Effector memory CD4-positive, alpha-beta T cell (primary cell): ENCODE results near the gene FSTL4.

Experiments used
- DNase-seq, 3 donors: peaks; one replicate each; pipeline ENCODE4 v3.0.0-alpha.2; 2020
- H3K27ac ChIP-seq: 2 replicates; pipeline ENCODE4 v1.7.0; 2013; ENCODE audit warnings: mild to moderate bottlenecking, low read length, moderate library complexity; ENCODE audit not compliant: insufficient read depth, poor library complexity, severe bottlenecking
- H3K27me3 ChIP-seq: replicated peaks from 2 replicates; pipeline ENCODE4 v1.7.0; 2013; ENCODE audit warnings: mild to moderate bottlenecking, low read length; ENCODE audit not compliant: insufficient read depth, control insufficient read depth, poor library complexity, severe bottlenecking
- H3K36me3 ChIP-seq: 2 replicates; pipeline ENCODE4 v1.7.0; 2013; ENCODE audit warnings: mild to moderate bottlenecking, low read length, moderate library complexity; ENCODE audit not compliant: control insufficient read depth, insufficient read depth
- H3K4me1 ChIP-seq: 2 replicates; pipeline ENCODE4 v1.7.0; 2013; ENCODE audit warnings: low read length, mild to moderate bottlenecking; ENCODE audit not compliant: control insufficient read depth, insufficient read depth, poor library complexity, severe bottlenecking
- H3K4me3 ChIP-seq: 2 replicates; pipeline ENCODE4 v1.7.0; 2013; ENCODE audit warnings: low read length, low read depth, mild to moderate bottlenecking; ENCODE audit not compliant: insufficient read depth, poor library complexity, severe bottlenecking
- H3K9me3 ChIP-seq: 2 replicates; pipeline ENCODE4 v1.7.0; 2013; ENCODE audit warnings: mild to moderate bottlenecking, low read length, moderate library complexity; ENCODE audit not compliant: control insufficient read depth

FSTL4 gene

GRCh38 chr5:133326361-133326760 is 286.0 kb downstream of the FSTL4 start:
- Histone ChIP-seq H3K27me3 (no peaks in the 10 kb centered on the region), H3K4me3 (no peak overlapping the region), H3K9me3 (no peaks in the 10 kb centered on the region), H3K36me3 (no peaks in the 10 kb centered on the region), H3K27ac (no peak overlapping the region), H3K4me1 (peaks cover 3% of the 10 kb centered on the region)
- DNase-seq, result no peak

DNA sequence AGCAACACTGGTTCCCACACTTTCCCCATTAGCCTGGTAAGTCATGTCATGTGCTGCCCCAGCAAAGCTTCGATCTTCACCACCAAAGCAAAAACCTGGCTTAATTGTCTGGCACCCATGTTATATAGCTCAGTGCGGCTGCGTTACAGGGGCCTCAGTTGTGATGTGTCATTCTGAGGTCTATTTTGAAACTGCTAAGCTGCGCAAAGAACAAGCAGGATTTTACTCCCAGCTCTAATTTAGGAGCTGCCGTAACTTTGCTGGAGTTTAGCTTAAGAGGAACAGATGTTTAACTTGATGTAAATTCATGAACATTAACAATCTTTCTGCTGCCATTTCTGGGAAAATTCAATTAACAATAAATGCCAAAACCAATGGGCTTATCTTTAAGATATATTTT is 286.5 kb downstream of the FSTL4 start:
- no peaks in the 10 kb centered on the region for H3K36me3 ChIP-seq
- no peak overlapping the region for H3K27ac ChIP-seq
- no peaks in the 10 kb centered on the region for H3K27me3 ChIP-seq
- no peak for DNase-seq
- H3K9me3 ChIP-seq, result no peaks in the 10 kb centered on the region
- peaks cover 3% of the 10 kb centered on the region for H3K4me1 ChIP-seq
- H3K4me3 ChIP-seq, result no peak overlapping the region

DNA sequence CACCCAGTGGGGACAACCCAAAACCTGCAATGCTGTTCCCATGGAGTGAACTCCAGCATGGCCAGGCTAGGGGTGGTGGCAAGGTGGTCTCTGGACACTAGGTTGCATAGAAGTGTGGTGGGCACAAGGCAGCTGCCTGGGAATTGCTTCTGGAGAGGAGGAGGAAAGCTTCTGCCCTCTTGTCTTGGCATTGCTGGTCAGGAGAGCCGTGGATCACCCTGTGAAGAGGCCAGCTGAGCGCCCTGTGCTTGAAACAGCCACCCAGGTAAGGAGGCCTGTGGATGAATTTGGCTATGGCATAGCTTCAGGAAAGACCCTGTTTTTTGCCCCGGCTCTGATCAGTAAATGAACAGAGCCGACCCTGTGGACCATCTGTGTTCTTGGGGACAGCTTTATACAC is 287.4 kb downstream of the FSTL4 start:
- Histone ChIP-seq H3K36me3 (no peaks in the 10 kb centered on the region), H3K4me3 (no peak overlapping the region), H3K27ac (no peak overlapping the region), H3K4me1 (peaks cover 3% of the 10 kb centered on the region), H3K9me3 (no peaks in the 10 kb centered on the region), H3K27me3 (no peaks in the 10 kb centered on the region)
- DNase-seq, result no peak

DNA sequence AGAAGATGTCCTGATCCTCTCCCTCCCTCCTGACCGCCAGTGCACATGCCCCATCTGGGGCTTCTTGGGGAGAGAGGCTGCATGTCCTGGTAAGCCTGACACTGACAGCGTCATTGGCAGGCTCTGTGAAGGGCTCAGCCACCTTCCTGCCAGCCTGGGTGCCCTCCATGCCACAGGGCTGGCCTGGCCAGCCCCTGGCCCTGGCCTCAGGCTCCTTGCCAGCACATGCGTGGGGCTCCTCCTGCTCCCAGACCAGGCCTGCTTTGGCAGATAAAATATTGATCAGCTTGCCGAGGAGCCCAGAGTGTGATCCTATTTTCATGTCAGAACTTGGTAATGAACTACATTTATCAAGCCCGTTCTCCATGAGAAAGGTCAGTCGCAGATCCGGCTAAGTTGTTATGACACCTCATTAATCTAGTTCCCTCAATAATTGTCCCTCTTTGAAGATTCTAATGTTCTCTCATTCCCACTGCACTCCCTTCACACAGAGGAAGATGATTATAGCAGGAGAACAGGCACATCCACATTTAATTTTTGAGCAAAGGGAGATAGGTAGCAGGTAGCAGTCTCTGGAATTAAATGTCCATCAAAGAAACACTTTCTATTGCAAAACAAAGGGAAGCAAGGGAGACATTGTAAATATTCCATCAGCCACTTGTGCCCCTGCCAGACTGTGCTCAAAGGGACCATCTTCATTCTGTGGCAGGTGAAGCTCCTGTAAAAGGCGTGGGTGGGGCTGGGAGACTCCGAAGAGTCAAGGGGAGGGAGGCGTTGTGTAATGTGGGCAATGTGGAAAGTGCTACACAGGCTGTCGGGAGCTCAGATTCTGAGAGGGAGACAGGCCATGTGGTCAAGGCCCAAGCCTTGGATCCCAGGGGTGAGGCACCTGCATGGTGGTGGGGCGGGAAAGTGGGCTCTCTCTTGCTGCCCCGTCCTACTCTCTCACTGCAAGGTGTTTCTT is 288.6 kb downstream of the FSTL4 start:
- no peak for DNase-seq
- Histone ChIP-seq H3K4me1 (peaks cover 3% of the 10 kb centered on the region), H3K9me3 (no peaks in the 10 kb centered on the region), H3K27ac (no peak overlapping the region), H3K4me3 (no peak overlapping the region), H3K36me3 (no peaks in the 10 kb centered on the region), H3K27me3 (no peaks in the 10 kb centered on the region)

- Histone ChIP-seq H3K9me3 (no peaks in the 10 kb centered on the region), H3K27me3 (no peaks in the 10 kb centered on the region), H3K4me3 (no peak overlapping the region), H3K27ac (no peak overlapping the region), H3K36me3 (no peaks in the 10 kb centered on the region), H3K4me1 (peaks cover 3% of the 10 kb centered on the region)
- no peak for DNase-seq
These were observed 289.6 kb downstream of the FSTL4 start for GRCh38 chr5:133322743-133323142.

DNA sequence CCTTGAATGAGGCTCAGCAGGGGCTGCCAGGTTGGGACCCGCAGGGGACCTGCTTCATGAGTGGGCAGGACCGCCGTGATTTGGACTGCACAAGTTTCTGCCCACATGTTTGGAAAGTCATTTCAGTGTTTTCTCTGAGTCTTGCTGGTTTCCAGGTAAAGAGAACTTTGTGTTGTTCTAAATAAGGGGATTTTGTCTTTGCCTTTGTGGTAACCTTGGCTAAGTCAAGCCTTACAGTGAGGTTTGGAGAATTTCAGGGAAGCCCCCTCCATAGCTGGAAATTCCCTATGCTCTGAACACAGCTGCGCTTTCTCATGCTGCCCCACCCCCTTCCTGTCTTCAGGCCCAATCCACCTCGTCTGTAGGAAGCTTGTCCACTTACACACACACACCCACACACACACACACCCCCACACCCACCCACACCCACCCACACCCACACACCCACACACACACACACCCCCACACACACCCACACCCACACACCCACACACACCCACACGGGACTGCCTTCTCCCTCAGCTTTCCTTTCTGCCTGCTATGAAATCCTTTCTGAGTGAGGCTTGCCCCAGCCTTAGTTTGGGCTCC is 290.4 kb downstream of the FSTL4 start:
- H3K36me3 ChIP-seq, result no peaks in the 10 kb centered on the region
- no peak for DNase-seq
- no peak overlapping the region for H3K4me3 ChIP-seq
- peaks cover 3% of the 10 kb centered on the region for H3K4me1 ChIP-seq
- H3K27me3 ChIP-seq, result no peaks in the 10 kb centered on the region
- H3K27ac ChIP-seq, result no peak overlapping the region
- no peaks in the 10 kb centered on the region for H3K9me3 ChIP-seq

DNA sequence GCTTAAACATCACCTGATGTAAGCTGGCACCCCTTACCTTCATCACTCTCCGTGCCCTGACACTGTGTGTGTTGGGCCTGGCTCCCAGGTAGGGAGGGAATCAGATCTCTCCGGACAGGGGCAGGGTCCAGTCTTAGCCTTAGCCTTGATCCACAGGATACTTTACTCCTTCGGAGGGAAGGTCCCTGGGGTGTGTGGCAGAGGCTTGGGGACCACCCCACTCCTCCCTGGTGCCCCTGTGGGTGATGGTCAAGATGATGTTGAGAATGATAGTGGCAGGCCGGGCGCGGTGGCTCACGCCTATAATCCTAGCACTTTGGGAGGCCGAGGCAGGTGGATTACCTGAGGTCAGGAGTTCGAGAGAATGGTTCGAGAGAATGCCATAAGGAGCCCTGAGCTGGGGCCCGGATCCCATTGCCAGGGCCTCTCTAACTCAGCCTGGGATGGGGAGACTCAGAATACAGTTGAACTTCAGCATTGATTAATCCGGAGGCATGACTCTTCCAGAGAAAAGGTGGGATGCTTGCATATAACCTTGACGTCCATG is 291.0 kb downstream of the FSTL4 start:
- Histone ChIP-seq H3K36me3 (no peaks in the 10 kb centered on the region), H3K27me3 (no peaks in the 10 kb centered on the region)

DNA sequence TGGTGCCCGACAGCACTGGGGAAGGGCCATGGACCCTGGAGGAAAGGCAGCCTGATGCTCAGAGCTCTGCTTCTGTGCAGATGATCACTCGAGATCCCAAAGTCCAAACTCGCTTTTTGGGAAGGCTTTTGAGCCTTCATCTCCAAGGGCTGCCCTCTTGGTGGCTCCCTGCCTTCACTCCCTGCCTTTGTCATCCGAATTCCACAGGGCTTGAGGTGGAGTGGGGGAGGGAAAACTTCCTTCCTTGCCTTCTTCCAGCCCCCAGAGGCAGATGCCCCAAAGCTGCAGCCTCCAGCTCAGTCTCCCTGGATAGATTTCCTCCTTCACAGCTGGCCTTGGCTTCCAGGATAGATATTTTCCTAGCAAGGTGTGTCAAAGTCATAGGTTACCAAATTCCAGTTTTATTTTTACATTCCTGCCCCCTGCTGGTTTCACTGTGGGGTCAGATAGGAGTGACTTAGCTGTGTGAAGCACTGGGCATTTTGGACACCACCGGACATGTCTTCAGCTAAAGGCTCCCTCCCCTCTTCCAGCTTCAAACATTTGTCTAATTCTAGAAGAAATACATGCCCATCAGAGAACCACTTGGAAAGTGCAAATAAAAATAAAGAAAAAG is 292.3 kb downstream of the FSTL4 start:
- DNase-seq, result no peak

More for the DNA sequence above, 291.0 kb downstream of the FSTL4 start:
- Histone ChIP-seq H3K9me3 (no peaks in the 10 kb centered on the region), H3K4me1 (peaks cover 3% of the 10 kb centered on the region), H3K27ac (no peak overlapping the region), H3K4me3 (no peak overlapping the region)
- DNase-seq, result no peak

GRCh38 chr5:133319244-133319643 is 293.1 kb downstream of the FSTL4 start:
- DNase-seq, result no peak

More for the DNA sequence above, 292.3 kb downstream of the FSTL4 start:
- Histone ChIP-seq H3K9me3 (no peaks in the 10 kb centered on the region), H3K4me1 (peaks cover 3% of the 10 kb centered on the region), H3K27me3 (no peaks in the 10 kb centered on the region), H3K36me3 (no peaks in the 10 kb centered on the region), H3K4me3 (no peak overlapping the region), H3K27ac (no peak overlapping the region)

More at GRCh38 chr5:133319244-133319643, 293.1 kb downstream of the FSTL4 start:
- Histone ChIP-seq H3K4me1 (peaks cover 3% of the 10 kb centered on the region), H3K9me3 (no peaks in the 10 kb centered on the region), H3K27me3 (no peaks in the 10 kb centered on the region), H3K4me3 (no peak overlapping the region), H3K36me3 (no peaks in the 10 kb centered on the region), H3K27ac (no peak overlapping the region)
